NB4 (cell line): Measurements from ENCODE around the gene VPS8.

Experiments used
- MAX ChIP-seq: IDR thresholded peaks from 2 replicates; pipeline ENCODE4 v1.6.1; 2011; ENCODE audit warnings: low read depth, low read length
- POLR2A ChIP-seq: IDR thresholded peaks from 2 replicates; pipeline ENCODE4 v1.6.1; 2011; ENCODE audit warnings: mild to moderate bottlenecking; ENCODE audit not compliant: insufficient read length; ENCODE audit errors: extremely low read depth
- TF ChIP-seq, protein P1 (sequence below): IDR thresholded peaks from one replicate; pipeline ENCODE4 v1.5.1; 2012; ENCODE audit warnings: low read depth, low read length

DNA sequence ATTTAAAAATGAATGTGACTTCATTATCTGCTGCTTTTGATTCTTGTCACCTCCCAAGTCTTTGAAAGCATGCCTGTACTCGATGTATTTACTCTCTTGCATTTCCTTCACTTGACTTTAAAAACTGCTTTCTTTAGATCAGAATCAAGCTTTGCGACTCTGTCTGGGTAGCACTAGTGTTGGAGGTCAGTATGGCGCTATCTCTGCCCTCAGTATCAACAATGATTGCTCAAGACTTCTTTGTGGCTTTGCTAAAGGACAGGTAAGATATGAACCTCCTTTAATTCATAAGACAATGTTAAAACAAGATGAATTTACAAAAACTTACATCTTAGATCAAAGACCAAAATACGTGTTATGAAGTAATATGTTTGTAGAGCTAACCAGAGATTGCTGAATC is 37.0 kb downstream of the VPS8 start:
- TF ChIP-seq POLR2A, result no peak
- TF ChIP-seq, protein P1, sequence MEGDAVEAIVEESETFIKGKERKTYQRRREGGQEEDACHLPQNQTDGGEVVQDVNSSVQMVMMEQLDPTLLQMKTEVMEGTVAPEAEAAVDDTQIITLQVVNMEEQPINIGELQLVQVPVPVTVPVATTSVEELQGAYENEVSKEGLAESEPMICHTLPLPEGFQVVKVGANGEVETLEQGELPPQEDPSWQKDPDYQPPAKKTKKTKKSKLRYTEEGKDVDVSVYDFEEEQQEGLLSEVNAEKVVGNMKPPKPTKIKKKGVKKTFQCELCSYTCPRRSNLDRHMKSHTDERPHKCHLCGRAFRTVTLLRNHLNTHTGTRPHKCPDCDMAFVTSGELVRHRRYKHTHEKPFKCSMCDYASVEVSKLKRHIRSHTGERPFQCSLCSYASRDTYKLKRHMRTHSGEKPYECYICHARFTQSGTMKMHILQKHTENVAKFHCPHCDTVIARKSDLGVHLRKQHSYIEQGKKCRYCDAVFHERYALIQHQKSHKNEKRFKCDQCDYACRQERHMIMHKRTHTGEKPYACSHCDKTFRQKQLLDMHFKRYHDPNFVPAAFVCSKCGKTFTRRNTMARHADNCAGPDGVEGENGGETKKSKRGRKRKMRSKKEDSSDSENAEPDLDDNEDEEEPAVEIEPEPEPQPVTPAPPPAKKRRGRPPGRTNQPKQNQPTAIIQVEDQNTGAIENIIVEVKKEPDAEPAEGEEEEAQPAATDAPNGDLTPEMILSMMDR, result no peak
- TF ChIP-seq MAX, result no peak
